GM18511 (cell line): ENCODE results near the gene FICD.
A peak's percentile ranks its signal among the peaks of the same experiment; 100 is the strongest.
"Not testable (repeated sequence)": the region's sequence is repeated elsewhere in the genome, so short reads cannot be mapped to it uniquely, and the experiment has no call there.

ENCODE experiments used
- ATAC-seq: cut with Tn5 transposase; IDR thresholded peaks from one replicate; pipeline ENCODE4 v1.9.1; 2021; ENCODE audit warnings: mild to moderate bottlenecking, moderate library complexity; ENCODE audit not compliant: unreplicated experiment

The FICD gene

DNA sequence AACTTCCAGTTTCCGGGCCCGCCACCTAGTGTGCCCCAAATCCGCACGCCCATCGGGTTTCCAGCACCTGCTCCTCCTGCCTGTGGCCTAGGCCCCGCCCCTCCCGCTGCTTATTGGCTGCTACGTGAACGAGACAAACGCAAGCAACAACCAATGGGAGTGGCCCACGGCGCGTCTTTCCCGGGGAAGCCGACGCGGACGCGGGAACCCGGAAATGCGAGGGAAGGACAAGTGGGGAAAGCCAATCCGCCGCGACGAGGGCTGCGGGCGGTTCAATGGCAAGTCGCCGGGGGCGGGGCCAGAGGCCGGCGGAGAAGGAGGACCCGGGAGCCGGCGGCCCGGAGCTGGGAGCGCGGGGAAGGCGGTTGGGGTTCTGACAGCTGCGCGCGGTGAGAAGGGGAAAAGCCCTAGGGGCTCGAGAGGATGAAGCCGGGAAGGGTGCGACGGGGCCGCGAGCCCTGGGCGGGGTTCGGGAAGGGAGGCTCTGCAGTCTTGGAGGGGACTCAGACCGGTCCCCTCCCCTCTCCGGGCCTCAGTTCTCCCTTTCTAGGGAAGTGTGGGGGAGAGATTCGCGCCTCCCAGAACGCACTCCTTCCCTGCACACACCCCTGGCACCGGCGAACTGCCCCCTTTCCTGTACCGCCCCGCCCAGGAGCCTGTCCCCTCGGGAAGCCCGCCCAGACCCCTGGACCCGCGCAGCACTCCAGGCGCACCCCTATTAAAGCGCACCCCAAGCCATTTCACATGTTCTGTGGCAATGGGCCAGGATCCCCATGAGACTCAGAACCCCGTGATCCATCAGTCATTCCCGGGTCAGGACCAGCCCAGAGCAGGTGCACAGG lies at the start of gene FICD:
FICD (plus strand) TSS at position 305 of the 842 bp plus-strand sequence. CDS start 1,696 bp downstream, outside the sequence.
- ATAC-seq, result peak; percentile 87

DNA sequence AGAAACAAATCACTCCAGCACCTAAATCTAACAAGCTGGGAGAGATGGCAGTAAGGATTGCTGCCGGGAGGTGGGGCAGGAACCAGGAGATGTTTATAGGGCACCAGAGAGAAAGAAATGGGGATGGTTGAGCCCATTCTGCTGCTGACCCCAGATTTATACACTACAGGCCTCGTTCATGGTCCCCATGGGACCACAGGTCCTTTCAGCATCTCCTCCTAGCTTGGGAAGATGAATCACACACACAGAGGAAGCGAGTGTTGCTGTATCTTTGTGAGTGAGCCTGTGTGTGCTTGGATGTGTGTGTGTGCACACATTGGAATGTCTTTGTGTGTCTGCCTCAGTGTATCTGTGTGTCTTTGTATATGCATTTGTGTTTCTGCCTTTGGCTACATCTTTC lies 49.7 kb upstream of the FICD start:
- no peak for ATAC-seq

DNA sequence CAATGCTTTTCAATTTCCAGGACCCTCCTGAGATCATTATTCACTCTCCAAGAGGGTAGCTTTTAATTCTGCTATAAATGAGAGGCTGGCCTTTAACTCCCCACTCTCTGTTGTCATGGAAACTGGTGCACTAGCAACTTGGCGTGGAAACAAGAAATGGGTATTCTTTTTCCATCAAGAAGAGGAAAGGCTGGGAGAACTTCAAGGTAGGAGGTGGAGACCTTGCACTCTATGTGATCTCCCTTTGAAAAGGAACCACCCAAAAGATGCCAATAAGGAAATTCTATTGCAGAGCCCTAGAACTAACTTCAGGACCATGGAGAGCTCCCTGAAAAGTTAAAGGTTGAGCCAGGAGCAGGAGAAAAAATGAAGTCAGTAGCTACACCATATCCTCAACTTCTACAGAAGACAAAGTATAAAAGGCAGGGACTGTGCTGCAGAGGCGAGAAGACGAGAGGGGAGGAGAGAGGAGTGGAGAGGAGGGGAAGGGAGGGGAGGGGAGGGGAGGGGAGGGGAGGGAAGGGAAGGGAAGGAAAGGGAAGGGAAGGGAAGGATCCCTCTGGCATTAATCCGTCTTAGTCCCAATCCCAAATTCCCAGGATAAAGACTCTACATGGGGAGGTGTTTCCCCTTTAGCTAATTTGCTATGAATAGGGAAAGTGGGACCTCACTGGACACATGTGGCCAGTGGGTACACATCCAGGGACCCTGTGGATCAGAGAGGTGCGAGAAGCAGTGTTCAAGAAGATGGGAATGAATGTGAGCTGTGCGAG lies 46.7 kb upstream of the FICD start:
- ATAC-seq, result no peak

DNA sequence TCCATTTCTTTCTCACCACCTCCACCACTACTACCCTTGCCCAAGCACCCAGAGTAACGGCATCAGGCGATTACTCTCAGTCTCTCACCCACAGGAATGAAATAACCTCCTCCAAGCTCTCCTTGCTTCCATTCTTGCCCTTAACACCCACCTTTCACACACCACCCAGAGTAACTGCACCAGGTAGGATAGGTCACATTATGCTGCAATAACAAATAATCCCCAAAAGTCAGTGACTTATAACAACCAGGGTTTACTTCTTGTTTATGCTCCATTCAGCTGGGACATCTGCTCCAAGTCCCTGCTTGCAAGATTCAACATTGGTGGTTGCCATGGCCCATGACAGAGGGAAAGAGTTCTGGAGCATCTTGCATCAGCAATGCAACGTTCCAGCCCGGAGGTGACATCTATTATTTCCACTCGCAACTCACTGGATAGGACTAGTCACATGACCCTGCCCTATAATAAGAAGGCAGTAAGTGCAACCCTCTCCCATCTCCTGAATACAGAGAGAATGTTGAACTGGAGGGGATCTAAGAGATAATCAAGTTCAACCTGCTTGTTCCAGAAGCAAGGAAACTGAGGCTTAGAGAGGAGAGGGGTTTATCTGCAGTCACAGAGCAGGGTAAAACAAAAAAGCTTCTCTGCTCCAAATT lies 41.5 kb upstream of the FICD start:
- no peak for ATAC-seq

DNA sequence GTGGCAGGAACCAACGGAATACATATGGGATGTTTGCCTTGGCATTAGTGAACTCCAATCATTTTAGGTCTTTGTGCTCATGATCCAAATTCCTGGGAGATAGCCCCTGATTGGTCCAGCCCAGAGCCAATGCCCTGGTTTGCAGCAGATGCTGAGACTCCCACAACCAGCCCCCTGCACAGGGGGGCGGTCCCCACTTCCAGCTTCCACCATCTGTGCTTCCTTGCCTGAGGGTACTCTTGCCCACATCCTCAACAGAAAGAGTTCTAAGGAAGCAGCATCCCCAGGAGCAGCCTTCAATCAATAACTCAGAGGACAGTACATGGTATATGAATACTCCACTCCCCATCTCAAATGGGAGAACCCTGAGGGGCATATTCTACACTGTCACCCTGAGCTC lies 39.7 kb upstream of the FICD start:
- ATAC-seq, result no peak

DNA sequence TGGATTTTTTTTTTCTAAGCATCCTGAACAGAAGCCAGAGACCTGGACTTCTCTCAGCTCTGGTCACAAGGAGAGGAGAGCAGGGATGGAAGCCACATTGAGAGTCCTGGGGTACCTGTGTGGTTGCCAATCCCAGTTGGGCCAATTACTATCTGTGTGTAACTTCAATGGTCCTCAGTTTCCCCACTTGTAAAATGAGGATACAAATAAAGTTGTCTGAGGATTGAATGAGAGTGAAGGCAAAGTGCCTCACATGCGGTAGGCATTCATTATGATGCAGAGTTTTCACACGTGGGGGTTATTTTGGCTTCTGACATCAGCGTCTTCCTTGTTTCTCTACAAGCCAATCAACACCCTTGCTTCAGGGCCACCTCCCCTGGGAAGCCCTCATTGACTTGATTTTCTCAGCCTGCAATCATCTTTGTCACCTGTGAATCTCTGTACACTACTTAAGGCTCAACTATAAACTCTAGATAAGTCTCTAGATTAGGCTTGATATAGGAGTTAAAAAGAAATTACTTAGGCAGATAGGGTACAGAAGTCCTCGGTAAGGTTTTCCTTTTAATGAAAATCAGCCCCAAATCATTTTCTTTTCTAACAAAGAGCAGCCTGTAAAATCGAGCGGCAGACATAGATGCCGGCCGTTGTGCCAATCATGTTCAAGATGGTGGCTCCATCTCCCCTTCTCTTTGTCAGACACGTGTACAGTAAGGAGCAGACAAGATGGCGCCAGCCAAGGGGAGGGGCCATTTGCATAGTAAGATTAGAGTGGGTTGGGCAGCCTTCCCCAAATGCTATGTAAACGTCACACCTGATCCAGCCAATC lies 37.8 kb upstream of the FICD start:
- no peak for ATAC-seq

DNA sequence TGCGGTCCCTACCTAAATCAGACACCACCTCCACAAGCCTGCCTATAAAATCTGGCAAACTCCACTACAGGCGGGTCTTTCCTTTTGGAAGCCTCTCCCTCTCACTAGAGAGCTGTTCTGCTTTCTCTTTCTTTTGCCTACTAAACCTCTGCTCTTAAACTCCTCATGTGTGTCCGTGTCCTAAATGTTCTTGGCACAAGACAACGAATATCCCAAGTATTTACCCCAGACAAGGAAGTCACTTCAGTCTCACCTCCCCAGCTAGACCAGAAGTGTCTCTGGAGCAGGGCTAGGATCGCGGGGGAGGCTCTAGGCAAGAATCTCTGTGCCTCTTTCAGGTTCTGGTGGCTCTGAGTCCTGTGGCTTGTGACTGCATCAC lies 37.2 kb upstream of the FICD start:
- ATAC-seq, result no peak

DNA sequence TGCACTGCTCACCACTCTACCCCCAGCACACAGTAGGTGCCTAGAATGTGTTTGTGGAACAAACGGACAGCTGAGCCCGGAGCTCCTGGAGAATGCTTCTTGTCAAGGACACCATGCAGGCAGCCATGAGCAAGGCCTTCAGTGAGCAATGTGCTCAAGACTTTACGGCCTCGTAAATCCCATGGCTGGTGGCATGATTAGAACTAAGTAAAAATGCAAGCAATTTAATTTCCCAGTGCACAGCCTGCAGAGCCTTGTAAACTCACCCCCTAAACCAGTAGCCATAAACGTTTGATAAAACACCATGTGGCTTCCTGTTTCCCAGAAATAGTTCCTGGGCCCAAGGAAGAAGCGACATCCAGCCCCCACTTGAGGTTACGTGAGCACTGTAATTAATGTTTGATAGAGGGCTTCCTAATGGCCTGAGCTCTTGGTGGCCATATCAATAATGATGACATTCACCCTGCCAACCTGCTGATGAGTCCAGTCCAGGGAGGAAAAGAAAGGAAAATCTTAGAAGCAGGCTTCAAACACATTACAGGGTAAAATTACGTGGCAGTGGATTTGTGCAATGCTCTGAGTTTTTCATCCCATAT lies 36.4 kb upstream of the FICD start:
- ATAC-seq, result no peak

DNA sequence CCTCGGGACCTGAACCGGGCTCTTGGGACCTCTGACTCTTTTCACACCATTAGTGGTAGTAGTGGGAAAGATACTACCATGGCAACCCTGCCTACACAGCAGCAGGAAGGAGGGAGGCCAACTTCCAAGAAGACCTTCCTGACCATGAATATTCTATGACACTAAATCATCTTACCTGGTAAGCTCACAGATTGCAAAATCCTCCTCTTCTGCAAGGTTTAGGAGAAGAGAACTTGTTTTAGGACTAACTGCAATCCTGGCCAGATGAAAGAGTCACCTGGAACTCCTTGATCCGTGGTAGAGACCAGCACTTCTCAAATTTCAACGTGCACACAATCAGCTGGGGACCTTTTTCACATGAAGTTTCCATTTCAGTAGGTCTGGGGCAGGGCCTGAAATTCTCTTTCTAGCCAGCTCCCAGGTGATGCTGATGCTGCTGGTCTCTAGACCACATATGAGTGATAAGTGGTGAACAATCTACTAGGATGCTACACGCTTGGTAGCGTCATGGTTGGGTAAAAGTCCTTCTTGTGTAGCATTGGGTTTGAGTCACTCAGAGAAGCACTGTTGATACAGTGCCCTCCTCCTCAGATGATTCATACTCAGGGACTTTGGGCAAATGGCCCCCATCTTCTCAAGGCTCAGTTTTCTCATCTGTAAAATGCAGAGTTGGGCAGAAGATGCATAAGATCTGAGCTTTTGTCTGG lies 35.6 kb upstream of the FICD start:
- ATAC-seq, result no peak

DNA sequence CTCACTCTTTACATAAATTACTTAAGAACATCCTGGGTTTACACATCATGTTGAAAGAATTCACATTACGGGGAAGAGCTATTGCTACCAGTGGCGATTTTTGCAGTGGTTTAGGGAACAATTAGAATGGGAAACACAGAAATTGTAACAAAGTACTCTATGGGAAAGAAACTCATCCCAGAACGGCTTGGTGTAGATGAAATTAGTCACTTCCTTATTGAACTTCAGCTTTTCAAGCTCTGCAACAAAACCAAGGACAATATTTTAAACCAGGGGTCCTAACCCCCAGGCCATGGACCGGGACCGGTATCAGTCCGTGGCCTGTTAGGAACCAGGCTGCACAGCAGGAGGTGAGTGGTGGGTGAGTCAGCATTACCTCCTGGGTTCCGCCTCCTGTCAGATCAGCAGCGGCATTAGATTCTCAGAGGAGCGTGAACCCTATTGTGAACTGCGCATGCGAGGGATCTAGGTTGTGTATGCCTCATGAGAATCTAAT lies 32.3 kb upstream of the FICD start:
- ATAC-seq, result no peak

DNA sequence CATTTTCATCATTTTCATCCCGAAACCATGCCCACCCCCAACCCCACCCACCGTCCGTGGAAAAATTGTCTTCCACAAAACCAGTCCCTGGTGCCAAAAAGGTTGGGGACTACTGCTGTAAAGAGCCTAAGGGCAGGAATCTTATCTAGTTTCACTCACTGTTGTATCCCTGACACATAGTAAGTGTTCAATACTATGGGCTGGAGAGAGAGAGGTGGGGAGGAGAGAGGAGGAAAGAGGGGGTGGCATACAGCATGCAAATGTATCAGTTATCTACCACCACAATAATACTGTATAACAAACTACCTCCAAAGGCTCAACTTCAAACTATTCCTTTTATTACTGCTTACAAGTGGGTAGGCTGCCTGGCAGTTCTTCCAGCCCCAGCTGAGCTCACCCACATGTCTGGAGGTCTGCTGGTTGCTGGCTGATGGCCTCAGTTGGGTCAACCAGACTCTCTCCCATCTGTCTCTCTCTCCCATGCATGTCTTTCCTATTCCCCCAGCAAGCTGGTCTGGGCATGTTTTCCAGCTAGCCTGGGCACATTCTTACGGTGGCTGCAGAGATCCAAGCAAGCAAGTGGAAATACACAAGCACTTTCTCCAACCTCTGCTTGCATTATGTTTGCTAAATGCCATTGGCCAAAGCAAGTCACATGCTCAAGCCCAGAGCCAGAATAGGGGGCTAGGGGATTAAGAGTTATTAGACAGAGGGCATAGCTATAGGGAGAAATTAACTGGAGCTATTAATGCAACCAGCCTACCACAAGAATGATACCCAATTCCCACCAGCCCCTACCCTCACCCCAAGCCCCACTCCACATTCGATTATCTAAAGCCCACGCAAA lies 31.6 kb upstream of the FICD start:
- ATAC-seq, result no peak

DNA sequence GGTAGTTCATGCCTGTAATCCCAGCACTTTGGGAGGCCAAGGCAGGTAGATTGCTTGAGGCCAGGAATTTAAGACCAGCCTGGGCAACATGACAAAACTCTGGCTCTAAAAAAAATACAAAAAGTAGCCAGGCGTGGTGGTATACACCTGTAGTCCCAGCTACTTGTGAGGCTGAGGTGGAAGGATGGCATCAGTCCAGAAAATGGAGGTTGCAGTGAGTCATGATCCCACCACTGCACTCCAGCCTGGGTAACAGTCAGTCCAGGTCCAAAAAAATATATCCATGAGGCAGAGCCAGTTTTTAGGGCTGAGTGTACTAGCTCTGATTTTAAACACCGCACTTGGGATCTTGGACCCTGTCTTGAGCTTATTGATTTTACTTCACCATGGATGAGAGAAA lies 30.6 kb upstream of the FICD start:
- no peak for ATAC-seq

DNA sequence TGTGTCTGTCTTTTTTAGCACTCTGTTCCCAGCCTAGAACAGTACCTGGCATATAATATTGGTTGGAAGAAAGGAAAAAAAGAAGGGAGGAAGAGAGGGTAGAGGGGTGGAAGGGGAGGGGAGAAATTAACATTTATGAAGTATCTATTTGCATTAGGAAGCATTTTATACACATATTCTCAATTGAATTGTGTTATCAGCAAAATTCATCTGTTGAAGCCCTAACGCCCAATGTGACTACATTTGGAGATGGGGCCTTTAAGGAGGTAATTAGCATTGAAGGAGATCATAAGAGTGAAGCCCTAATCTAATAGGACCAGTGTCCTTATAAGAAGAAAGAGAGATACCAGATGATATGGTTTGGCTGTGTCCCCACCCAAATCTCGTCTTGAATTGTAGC lies 30.2 kb upstream of the FICD start:
- no peak for ATAC-seq

DNA sequence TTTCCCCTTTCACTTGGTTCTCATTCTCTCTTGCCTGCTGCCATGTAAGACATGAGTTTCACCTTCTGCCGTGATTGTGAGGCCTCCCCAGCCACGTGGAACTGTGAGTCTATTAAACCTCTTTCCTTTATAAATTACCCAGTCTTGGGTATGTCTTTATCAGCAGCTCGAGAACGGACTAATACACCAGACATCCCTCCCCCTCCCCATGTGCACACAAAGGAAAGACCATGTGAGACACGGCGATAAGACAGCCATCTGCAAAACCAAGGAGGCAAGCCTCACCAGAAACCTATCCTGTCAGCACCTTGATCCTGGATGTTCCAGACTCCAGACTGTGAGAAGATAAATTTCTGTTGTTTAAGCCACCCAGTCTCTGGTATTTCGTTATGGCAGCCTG lies 29.7 kb upstream of the FICD start:
- ATAC-seq, result not testable (repeated sequence)

DNA sequence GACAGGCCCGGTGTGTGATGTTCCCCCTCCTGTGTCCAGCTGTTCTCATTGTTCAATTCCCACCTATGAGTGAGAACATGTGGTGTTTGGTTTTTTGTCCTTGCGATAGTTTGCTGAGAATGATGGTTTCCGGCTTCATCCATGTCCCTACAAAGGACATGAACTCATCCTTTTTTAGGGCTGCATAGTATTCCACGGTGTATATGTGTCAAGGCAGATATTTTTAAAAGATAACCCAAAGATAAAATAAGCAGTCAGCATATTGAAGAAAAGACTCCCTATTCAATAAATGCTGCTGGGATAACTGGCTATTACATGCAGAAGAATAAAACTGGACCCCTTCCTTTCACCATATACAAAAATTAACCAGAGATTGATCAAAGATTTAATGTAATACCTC lies 28.0 kb upstream of the FICD start:
- ATAC-seq, result not testable (repeated sequence)

DNA sequence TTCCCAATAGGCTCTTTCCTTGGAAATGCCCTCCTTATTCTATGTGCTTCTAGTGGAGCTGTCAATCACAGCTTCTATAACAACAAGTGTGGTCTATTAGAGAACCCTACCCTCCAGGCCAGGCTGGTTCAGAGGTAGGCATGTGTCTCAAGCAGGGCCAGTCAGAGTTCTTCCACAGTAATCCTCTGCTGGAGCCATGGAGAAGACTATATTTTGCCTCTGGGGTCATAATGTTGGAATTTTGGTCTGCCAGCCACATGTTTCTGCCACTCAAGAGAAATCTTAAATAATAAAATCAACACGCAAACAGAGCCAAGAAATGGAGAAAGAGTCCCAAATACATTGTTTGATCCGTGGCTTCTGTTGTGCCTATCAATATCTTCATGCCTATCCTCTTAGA lies 23.8 kb upstream of the FICD start:
- ATAC-seq, result no peak

DNA sequence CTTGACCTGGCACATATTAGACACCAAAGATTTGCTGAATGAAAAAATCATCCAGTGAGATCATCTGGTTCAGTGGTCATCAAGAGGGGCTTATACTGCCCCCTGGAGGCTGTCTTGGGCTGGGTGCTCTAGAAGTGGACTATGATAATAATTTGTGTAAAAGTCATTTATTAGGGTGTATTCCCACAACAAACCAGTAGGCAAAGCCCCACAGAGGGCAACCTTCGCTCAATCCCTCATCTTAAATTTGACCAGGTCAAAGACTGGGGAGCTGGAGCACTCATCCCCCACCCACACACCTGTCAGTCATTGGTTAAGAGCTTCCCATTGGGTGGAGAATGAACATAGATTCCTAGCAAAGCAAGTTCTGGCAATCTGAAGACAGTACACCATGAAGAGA lies 20.0 kb upstream of the FICD start:
- no peak for ATAC-seq

DNA sequence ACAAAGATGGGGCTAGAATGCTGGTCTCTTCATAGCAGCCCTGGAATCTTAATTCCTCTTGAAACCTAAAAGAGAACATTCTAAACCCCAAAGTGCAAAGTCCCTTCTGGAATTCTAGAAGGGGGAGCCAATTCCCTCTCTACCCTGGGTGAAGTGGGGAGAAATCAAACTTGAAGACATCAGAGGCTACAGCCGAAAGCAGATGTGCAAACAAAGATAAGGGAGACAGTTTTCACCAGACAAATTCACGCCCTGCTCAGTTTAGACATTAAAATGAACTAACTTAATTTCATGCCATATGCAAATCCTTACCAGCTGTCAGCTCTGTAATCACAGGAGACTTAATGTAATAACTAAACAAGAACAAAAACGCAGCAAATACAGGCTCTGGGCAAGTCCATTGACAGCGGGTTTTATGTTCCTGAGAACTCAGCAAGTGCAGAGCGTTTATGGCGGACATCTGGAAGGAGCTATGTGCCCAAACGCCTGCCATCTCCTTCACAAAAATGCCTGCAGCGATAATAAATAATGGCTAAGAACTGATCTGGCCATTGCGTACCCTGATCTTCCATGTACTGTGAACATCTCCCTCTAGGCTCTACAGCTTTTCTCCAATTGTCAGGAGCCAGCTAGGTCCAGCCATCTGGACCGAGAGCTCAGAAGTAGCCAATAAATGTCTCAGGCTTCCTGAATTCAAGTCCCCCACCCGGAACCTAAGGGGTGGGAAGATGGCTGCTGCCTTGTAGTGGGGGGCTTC lies 19.1 kb upstream of the FICD start:
- no peak for ATAC-seq
